Caco-2 (cell line): ENCODE measurements around the gene MAP7D1. TPM values are rescaled to one million over a fixed set of nuclear protein-coding genes. Genes with fewer than 3 reads are reported as not detected.

Experiments used
- BruUV-seq: library from RNA; stranded (reverse); fragments of 400-500 nt; replicated peaks from 2 replicates; lab custom pipeline; 2021; lab: Mats Ljungman, UMichigan
- CTCF ChIA-PET: fragments of 300-600 bp; sonication (Branson Sonifier 250); formaldehyde crosslinking; loops from one replicate; lab custom pipeline; 2022; ENCODE audit warnings: antibody characterized with exemption; lab: Charles Lee
- POLR2A ChIA-PET: fragments of 300-600 bp; sonication (Branson Sonifier 250); formaldehyde crosslinking; loops from one replicate; lab custom pipeline; 2022; ENCODE audit warnings: antibody characterized with exemption; lab: Charles Lee
- DNase-seq, 2 experiments: peaks; one replicate each; pipeline versions ENCODE4 v3.0.0 to v3.0.0-alpha.2; 2020 to 2022
- H3K27me3 ChIP-seq: replicated peaks from 2 replicates; pipeline ENCODE4 v1.6.0; 2011; ENCODE audit warnings: low read length; ENCODE audit not compliant: control insufficient read depth, insufficient read depth
- H3K36me3 ChIP-seq: 2 replicates; pipeline ENCODE4 v1.5.1; 2011; ENCODE audit warnings: low read length; ENCODE audit not compliant: control insufficient read depth, insufficient read depth
- H3K4me1 ChIP-seq: fragments of 250-450 bp; sonication (Bioruptor Pico); 2 replicates; pipeline ENCODE4 v1.5.1; 2020; ENCODE audit warnings: mild to moderate bottlenecking
- H3K4me3 ChIP-seq: 2 replicates; pipeline ENCODE4 v1.5.1; 2011; ENCODE audit warnings: low read depth, mild to moderate bottlenecking, control low read depth, low read length
- H3K9me3 ChIP-seq: fragments of 250-450 bp; sonication (Bioruptor Pico); 2 replicates; pipeline ENCODE4 v1.5.1; 2020; ENCODE audit warnings: mild to moderate bottlenecking, moderate library complexity
- H3K27ac Mint-ChIP-seq: one replicate; pipeline ENCODE4 v1.8.0; 2022; ENCODE audit warnings: mixed read lengths; ENCODE audit not compliant: unreplicated experiment
- H3K27me3 Mint-ChIP-seq: one replicate; pipeline ENCODE4 v1.8.0; 2022; ENCODE audit warnings: mixed read lengths; ENCODE audit not compliant: insufficient read depth, unreplicated experiment
- H3K36me3 Mint-ChIP-seq: one replicate; pipeline ENCODE4 v1.8.0; 2022; ENCODE audit warnings: mild to moderate bottlenecking, mixed read lengths; ENCODE audit not compliant: insufficient read depth, unreplicated experiment
- H3K4me1 Mint-ChIP-seq: one replicate; pipeline ENCODE4 v1.8.0; 2022; ENCODE audit warnings: low read depth, mixed read lengths; ENCODE audit not compliant: unreplicated experiment
- H3K4me3 Mint-ChIP-seq: one replicate; pipeline ENCODE4 v1.8.0; 2022; ENCODE audit warnings: mild to moderate bottlenecking, moderate library complexity, mixed read lengths; ENCODE audit not compliant: unreplicated experiment
- H3K9me3 Mint-ChIP-seq: one replicate; pipeline ENCODE4 v1.8.0; 2022; ENCODE audit warnings: mixed read lengths; ENCODE audit not compliant: unreplicated experiment
- intact Hi-C: fragments of 100-400 bp; cut with micrococcal nuclease; formaldehyde crosslinking; loops from one replicate; pipeline ENCODE4 v1.10.0; 2022; ENCODE audit not compliant: unreplicated experiment
- total RNA-seq: library from RNA; stranded (reverse); gene quantifications from 2 replicates; pipeline ENCODE4 v1.2.3, GENCODE V29; 2022
- TF ChIP-seq, protein P1 (sequence below), 2 experiments: fragments of 200-600 bp in 1 of 2; IDR thresholded peaks; 1 replicate in 1 of 2; 2 replicates in 1 of 2; pipeline versions ENCODE4 v1.5.1 to v1.8.0; 2011 to 2022; ENCODE audit warnings: antibody characterized with exemption in 1 of 2, control low read depth in 1 of 2, inconsistent platforms in 1 of 2, low read depth in 1 of 2, low read length in 1 of 2, mild to moderate bottlenecking in 1 of 2, moderate library complexity in 1 of 2; ENCODE audit not compliant: insufficient read depth in 1 of 2, severe bottlenecking in 1 of 2, unreplicated experiment in 1 of 2

Gene MAP7D1
- total RNA-seq, 1 experiment from 2014 or later: 37.7 TPM

DNA sequence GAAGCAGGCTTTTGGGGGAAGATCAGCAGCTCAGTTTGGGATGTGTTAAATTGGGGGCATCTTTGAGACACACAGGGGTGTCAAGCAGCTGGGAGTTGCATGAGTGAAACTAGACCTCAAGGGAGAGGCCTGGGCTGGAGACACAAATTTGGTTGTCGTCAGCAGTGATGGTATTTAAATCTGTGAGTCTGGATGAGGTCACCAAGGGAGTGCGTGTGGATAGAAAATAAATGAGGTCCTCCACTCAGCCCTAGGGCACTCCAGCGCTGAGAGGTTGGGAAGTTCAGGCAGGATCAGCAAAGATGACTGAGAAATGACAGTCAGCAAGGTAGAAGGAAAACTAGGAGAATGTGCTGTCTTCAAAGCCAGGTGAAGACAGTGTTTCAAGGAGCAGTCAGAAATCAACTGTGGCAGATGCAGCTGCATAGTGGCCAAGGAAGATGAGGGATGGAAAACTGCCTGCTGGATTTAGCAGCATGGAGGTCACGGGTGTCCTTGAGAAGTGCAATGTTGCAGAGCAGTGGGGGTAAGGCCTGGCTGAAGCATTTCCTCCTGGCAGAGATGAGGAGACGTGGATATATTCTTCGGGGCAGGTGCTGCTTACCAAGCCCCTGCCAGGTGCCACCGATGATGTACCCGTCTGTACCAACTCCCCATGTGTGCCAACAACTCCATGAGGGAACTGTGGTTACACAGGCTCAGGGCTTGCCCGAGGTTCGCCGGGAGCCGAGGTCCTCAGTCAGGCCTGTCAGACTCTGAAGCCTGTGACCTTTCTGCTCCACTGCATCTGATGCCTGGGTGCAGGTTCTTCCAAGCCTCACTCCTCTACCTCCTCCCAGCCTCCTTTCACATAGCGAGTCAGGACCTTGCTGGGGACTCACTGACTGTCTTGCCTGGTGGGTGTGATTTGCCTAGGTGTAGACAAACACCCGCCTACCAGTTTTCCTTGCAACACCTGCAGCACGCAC is 11.3 kb downstream of the MAP7D1 start:
- TF ChIP-seq, protein P1, sequence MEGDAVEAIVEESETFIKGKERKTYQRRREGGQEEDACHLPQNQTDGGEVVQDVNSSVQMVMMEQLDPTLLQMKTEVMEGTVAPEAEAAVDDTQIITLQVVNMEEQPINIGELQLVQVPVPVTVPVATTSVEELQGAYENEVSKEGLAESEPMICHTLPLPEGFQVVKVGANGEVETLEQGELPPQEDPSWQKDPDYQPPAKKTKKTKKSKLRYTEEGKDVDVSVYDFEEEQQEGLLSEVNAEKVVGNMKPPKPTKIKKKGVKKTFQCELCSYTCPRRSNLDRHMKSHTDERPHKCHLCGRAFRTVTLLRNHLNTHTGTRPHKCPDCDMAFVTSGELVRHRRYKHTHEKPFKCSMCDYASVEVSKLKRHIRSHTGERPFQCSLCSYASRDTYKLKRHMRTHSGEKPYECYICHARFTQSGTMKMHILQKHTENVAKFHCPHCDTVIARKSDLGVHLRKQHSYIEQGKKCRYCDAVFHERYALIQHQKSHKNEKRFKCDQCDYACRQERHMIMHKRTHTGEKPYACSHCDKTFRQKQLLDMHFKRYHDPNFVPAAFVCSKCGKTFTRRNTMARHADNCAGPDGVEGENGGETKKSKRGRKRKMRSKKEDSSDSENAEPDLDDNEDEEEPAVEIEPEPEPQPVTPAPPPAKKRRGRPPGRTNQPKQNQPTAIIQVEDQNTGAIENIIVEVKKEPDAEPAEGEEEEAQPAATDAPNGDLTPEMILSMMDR (IDR thresholded peaks at IDR 0.05; ENCODE audit: insufficient read depth in 1 of 2, low read depth in 1 of 2, low read length in 1 of 2, severe bottlenecking in 1 of 2, unreplicated experiment in 1 of 2): no peak
- H3K36me3 Mint-ChIP-seq: peaks cover 21% of the 10 kb centered on the region
- BruUV-seq: no TSS peak
- H3K36me3 ChIP-seq: no peaks in the 10 kb centered on the region
- no peaks in the 10 kb centered on the region for H3K9me3 Mint-ChIP-seq
- H3K4me3 Mint-ChIP-seq: no peak overlapping the region
- DNase-seq: no peak
- H3K4me1 ChIP-seq: no peaks in the 10 kb centered on the region
- H3K4me1 Mint-ChIP-seq: peaks cover 6% of the 10 kb centered on the region
- H3K27me3 Mint-ChIP-seq: no peaks in the 10 kb centered on the region
- no peaks in the 10 kb centered on the region for H3K27me3 ChIP-seq
- no peaks in the 10 kb centered on the region for H3K9me3 ChIP-seq
- ChIA-PET POLR2A (interaction anchor here (0.6 kb wide), 2 partner anchors 18 to 267 kb away, joined by 3 to 4 read pairs; no protein-coding TSS in a partner anchor), CTCF (no interaction called here)
- H3K4me3 ChIP-seq: no peak overlapping the region
- intact Hi-C loops: no loop called here
- H3K27ac Mint-ChIP-seq: no peak overlapping the region

DNA sequence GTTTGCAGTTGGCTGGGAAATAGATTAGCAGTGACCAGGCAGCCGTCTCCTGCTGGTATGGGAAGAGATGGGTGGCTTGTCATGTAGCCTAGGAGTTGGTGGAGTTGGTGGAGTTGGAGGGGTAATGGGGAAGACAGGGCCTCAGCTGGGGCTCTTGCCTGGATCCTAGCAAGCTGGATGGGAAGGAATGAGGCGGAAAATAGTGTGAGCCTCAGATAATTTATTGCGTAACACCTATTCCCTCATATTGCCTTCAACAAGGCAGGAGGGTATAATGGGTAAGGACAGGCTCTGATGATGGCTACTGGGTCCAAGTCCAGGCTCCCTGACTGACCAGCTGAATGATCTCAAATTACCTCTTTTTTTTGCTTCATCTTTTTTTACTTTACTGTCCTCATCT is 12.6 kb downstream of the MAP7D1 start:
- H3K4me3 Mint-ChIP-seq: no peak overlapping the region
- no peaks in the 10 kb centered on the region for H3K27me3 Mint-ChIP-seq
- CTCF ChIA-PET: interaction anchor here (1.7 kb wide), 1 partner anchor 117 kb away, joined by 3 read pairs; no protein-coding TSS in a partner anchor
- H3K36me3 ChIP-seq: no peaks in the 10 kb centered on the region
- H3K9me3 Mint-ChIP-seq: no peaks in the 10 kb centered on the region
- no peaks in the 10 kb centered on the region for H3K27me3 ChIP-seq
- intact Hi-C loops: no loop called here
- no peak overlapping the region for H3K4me3 ChIP-seq
- H3K4me1 ChIP-seq: no peaks in the 10 kb centered on the region
- H3K9me3 ChIP-seq: no peaks in the 10 kb centered on the region
- peaks cover 5% of the 10 kb centered on the region for H3K4me1 Mint-ChIP-seq
- no peak for DNase-seq
- no TSS peak for BruUV-seq
- H3K36me3 Mint-ChIP-seq: peaks cover 18% of the 10 kb centered on the region
- TF ChIP-seq, protein P1 (IDR thresholded peaks at IDR 0.05; ENCODE audit: insufficient read depth in 1 of 2, low read depth in 1 of 2, low read length in 1 of 2, severe bottlenecking in 1 of 2, unreplicated experiment in 1 of 2): no peak
- POLR2A ChIA-PET: no interaction called here
- no peak overlapping the region for H3K27ac Mint-ChIP-seq

DNA sequence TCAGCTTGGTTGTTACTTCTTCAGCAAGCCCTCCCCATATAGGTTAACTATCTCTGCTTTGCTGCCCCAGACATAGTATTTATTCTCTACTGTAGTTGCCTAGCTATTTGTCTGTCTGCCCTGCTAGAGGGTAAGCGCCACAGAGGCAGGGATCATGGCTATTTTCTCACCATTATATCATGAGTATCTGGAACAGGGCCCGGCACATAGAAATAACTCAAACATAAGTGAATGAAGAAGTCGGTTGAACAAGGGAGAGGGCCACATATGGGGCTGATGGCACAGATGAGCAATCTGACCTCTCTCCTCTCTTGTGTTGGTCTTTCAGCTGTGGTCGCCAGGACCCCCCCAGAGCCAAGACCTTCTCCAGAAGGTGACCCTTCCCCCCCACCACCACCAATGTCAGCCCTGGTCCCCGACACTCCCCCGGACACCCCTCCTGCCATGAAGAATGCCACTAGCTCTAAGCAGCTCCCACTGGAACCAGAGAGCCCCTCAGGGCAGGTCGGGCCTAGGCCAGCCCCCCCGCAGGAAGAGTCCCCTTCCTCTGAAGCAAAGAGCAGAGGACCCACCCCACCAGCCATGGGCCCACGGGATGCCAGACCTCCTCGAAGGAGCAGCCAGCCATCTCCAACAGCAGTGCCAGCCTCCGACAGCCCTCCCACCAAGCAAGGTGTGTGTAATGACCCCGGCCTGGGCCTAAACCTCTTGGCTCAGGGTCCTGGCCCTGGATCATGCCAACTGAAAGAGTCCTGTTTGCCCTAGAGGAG is 14.9 kb downstream of the MAP7D1 start:
- peaks cover 17% of the 10 kb centered on the region for H3K36me3 Mint-ChIP-seq
- TF ChIP-seq, protein P1 (IDR thresholded peaks at IDR 0.05; ENCODE audit: insufficient read depth in 1 of 2, low read depth in 1 of 2, low read length in 1 of 2, severe bottlenecking in 1 of 2, unreplicated experiment in 1 of 2): no peak
- ChIA-PET POLR2A (no interaction called here), CTCF (no interaction called here)
- no TSS peak for BruUV-seq
- peaks cover 5% of the 10 kb centered on the region for H3K4me1 Mint-ChIP-seq
- intact Hi-C loops: no loop called here
- H3K4me3 ChIP-seq: no peak overlapping the region
- H3K4me1 ChIP-seq: no peaks in the 10 kb centered on the region
- DNase-seq: no peak
- no peak overlapping the region for H3K27ac Mint-ChIP-seq
- no peaks in the 10 kb centered on the region for H3K27me3 Mint-ChIP-seq
- no peaks in the 10 kb centered on the region for H3K36me3 ChIP-seq
- H3K9me3 ChIP-seq: no peaks in the 10 kb centered on the region
- H3K27me3 ChIP-seq: no peaks in the 10 kb centered on the region
- H3K9me3 Mint-ChIP-seq: no peaks in the 10 kb centered on the region
- no peak overlapping the region for H3K4me3 Mint-ChIP-seq
